Hepatocyte (in vitro differentiated cells): ENCODE results near the gene CORO7.

Experiments used
- CTCF ChIP-seq: fragments of 200-600 bp; sonication (generic); IDR thresholded peaks from 2 replicates; pipeline ENCODE4 v1.5.1; 2016; ENCODE audit warnings: antibody characterized with exemption, mild to moderate bottlenecking; ENCODE audit not compliant: poor library complexity
- EZH2phosphoT487 ChIP-seq: fragments of 200-600 bp; sonication (generic); IDR thresholded peaks from one replicate; pipeline ENCODE4 v1.6.1; 2018; ENCODE audit warnings: antibody characterized with exemption, mild to moderate bottlenecking, low read depth, moderate library complexity; ENCODE audit not compliant: unreplicated experiment, severe bottlenecking

GRCh38 chr16:4324492-4325252, 91.7 kb downstream of the CORO7 start:
- TF ChIP-seq CTCF (no peak), EZH2phosphoT487 (no peak)
